ENCODE data around the gene TACR1.
A peak's percentile ranks its signal among the peaks of the same experiment; 100 is the strongest.
"Not testable (repeated sequence)": the region's sequence is repeated elsewhere in the genome, so short reads cannot be mapped to it uniquely, and the experiment has no call there.

TACR1 gene, protein sequence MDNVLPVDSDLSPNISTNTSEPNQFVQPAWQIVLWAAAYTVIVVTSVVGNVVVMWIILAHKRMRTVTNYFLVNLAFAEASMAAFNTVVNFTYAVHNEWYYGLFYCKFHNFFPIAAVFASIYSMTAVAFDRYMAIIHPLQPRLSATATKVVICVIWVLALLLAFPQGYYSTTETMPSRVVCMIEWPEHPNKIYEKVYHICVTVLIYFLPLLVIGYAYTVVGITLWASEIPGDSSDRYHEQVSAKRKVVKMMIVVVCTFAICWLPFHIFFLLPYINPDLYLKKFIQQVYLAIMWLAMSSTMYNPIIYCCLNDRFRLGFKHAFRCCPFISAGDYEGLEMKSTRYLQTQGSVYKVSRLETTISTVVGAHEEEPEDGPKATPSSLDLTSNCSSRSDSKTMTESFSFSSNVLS

DNA sequence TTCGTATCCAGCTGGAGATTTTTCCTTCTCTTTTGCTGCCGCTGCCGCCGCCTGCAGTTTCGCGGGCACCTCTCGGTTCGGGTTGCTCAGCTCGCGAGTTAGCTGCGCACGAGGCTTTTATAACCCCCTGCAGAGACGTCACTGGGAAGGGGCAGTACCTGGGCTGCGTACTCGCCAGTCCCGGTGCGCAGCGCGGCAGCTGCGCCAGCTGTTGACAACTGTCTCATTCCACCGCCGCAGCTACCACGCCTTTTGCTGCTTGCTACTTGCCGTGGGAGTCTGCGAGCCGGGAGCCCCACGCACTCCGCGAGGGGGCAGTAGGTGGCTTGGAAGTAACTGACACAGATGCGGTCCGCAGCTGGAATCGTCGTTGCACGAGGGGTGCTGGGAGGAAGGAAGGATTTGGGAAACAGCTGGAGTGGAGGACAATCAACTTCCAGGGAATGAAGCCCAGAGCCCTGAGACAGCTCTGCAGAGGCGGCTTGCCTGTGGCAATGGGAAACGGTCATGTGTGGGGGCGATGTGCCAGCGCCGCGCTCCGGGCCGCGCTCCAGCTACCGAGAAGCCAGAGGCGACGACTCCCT, at the start of gene TACR1:
TSS of gene TACR1 (minus strand) at position 93 of the 584 bp plus-strand sequence. CDS start 586 bp downstream, outside the sequence.
- peak; percentile 21 for DNase-seq (ENCODE audit: low spot score)

DNA sequence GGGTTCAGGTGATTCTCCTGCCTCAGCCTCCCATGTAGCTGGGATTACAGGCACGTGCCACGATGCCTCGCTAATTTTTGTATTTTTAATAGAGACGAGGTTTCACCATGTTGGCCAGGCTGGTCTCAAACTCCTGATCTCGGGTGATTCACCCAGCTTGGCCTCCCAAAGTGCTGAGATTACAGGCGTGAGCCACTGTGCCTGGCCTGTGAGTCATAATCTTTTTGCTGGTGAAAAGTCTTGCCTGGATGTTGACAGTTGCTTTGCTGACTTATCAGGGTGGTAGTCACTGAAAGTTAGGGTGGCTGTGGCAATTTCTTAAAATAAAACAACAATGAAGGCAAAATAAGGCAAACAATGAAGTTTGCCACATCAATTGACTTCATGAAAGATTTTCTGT, 49.3 kb upstream of the TACR1 start:
- DNase-seq (ENCODE audit: low spot score) = not testable (repeated sequence)

GRCh38 chr2:75246441-75247167, 47.3 kb upstream of the TACR1 start:
- DNase-seq (ENCODE audit: low spot score) = no peak

DNA sequence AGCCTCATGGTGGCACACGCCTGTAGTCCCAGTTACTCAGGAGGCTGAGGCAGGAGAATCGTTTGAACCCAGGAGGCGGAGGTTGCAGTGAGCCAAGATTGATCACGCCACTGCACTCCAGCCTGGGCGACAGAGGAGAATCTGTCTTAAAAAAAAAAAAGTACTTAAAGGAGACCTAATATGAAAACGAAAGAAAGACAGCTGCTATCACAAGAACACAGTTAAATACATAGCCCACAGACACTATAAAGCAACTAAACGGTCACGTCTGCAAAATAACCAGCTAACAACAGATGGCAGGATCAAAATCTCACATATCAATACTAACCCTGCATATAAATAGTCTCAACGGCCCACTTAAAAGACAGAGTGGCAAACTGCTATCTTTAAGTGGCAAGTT, 43.9 kb upstream of the TACR1 start:
- DNase-seq (ENCODE audit: low spot score) = no peak

- no peak for DNase-seq (ENCODE audit: low spot score)
Observed at GRCh38 chr2:75241696-75242095, 42.4 kb upstream of the TACR1 start.

DNA sequence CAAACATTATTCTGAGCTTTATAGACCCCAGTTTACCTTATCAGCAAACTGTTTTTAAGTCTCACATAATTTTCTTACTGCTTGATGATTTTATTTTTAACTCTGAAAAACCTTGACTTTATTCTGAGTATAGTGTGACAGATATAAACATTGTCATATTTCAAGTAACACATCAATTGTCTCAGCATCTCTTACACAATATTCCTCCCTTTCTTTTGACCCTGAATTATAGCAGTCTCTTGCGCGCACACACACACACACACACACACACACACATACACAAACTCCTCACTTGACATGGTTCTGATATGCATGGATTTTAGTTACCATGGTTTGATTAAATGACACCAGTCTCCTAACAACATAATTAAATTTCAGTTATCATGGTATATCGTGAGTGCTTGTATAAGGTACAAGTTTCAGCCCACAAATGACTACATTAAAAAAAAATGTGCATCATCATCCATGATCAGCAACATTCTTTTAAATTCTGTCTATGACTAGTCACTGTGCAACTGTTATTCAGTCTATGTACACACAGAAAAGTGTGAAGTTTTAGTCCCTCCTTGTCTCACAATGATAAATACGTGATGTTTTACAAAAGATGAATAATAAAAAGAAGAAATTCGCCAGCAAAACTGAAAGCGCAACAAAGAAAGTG, 39.5 kb upstream of the TACR1 start:
- no peak for DNase-seq (ENCODE audit: low spot score)

GRCh38 chr2:75237296-75237695, 38.0 kb upstream of the TACR1 start:
- no peak for DNase-seq (ENCODE audit: low spot score)

DNA sequence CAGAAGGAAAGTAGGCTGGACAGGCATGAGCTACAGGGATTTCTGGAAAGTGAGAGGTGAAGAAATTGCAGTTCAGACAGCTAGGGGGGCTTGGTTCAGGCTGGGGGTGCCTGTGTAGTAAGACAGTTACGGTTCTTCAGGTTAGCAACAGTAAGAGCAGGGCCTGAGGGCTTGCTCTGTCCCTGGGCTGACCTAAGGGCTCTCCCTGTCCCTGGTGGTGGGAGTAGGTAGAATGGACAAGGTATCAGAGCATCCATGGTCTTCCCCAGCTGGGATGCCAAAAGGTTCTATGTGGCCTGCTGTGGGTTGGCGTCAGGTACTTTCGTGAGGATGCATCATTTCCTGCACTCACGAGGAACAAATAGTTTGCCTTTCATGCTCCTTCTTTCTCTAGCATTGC, 34.6 kb upstream of the TACR1 start:
- no peak for DNase-seq (ENCODE audit: low spot score)

DNA sequence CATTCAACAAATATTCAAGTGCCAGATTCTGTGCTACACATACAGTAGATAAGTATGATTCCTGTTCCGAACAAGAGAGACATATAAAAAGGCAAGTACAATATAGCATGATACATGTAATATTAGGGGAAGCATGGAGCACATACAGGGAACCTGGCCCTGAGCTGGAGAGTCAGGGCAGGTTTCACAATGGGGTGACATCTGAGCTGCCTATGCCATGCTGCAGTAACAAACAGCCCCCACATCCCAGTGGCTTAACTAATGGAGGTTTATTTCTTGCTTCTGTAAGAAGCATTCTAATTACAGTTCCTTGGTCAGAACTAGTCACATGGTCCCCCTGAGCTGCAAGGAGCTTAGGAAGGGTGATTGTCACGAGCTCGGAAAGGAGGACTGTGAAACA, 27.3 kb upstream of the TACR1 start:
- DNase-seq (ENCODE audit: low spot score) = no peak

- no peak for DNase-seq (ENCODE audit: low spot score)
Observed at GRCh38 chr2:75226099-75226498, 26.8 kb upstream of the TACR1 start.

DNA sequence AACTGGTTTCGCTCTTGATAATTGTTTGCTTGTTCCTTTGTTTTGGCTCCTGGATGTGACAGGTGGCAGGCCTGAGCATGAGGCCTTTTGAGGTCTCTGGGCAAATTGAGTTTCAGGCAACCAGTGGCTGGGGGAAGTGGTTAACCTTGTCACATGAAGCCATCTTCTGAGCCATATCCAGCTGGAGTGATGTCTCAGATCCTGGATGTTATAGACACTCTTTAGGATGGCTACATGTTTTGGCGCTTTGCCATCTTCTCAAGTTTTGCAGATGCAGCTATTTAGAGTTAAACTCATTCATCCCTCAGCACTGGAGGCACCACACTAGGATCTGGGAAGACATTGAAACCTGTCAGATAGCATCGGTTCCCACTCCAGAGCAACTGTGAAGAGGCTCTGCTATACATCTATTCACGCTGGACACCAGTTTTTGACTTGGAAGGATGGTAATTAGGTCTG, 25.3 kb upstream of the TACR1 start:
- no peak for DNase-seq (ENCODE audit: low spot score)

DNA sequence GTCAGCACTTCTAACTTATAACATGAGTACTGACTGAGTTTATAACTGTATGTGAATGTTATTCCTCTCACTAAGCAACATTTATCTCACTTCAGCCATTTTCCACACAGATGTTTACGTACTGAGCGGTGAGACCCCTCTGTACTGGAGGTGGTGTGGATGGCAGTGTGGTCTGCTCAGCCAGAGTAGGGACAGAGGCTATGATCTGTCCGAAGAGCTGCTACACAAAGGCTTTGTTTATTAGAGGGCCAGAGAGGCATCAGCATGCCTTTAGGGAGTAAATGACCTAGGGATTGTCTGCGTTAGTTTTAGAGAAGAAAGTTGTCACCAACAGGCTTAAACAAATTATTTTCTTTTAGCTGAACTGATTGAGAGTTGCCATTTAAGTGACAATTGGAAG, 23.2 kb upstream of the TACR1 start:
- DNase-seq (ENCODE audit: low spot score) = no peak

GRCh38 chr2:75221862-75222261, 22.5 kb upstream of the TACR1 start:
- DNase-seq (ENCODE audit: low spot score) = no peak

DNA sequence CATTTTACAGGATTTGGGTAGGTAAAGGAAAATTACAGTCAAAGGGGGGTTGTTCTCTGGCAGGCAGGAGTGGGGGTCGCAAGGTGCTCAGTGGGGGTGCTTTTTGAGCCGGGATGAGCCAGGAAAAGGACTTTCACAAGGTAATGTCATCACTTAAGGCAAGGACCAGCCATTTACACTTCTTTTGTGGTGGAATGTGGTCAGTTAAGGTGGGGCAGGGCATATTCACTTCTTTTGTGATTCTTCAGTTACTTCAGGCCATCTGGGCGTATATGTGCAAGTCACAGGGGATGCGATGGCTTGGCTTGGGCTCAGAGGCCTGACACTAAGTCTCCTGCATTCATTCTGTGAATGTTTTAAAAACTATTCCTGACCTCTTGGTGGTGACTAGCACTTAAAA, 19.9 kb upstream of the TACR1 start:
- DNase-seq (ENCODE audit: low spot score) = not testable (repeated sequence)

GRCh38 chr2:75211266-75211770, 12.0 kb upstream of the TACR1 start:
- DNase-seq (ENCODE audit: low spot score) = no peak

DNA sequence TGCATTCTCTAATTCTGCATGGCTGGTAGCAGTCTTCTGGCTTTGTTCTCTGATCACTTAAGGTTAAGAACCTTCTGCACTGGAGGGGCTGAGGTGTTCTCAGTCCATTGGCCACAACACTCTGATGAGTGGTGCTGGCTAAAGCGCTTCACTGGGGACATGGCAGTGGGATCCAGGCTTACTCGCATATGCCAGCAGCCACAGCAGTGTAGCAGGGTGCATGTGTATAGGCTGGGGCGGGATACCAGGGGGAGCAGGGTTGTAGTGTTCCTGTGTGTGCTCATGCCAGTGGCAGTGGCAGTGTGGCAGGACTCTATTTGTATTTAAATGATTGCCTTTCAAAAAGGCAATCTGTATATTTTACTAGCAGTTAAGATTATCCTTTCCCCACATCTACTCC, 11.1 kb upstream of the TACR1 start:
- no peak for DNase-seq (ENCODE audit: low spot score)

DNA sequence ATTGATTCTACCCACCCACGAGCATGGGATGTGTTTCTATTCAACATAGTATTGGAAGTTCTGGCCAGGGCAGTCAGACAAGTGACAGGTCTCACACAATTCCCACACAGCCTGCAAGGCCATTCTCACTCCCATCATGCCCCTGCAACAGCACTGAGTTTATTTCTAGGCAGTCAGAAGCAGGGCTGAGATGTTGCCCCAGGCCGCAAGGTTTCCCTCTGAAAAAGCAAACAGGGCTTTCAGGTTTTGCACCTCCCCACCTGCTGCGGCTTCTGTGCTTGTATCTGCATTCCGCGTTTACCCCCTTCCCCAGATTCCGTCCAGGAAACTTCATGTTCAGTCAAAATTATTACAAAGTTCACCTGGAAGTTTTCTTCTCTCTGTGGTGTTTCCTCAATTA, 9.4 kb upstream of the TACR1 start:
- no peak for DNase-seq (ENCODE audit: low spot score)

DNA sequence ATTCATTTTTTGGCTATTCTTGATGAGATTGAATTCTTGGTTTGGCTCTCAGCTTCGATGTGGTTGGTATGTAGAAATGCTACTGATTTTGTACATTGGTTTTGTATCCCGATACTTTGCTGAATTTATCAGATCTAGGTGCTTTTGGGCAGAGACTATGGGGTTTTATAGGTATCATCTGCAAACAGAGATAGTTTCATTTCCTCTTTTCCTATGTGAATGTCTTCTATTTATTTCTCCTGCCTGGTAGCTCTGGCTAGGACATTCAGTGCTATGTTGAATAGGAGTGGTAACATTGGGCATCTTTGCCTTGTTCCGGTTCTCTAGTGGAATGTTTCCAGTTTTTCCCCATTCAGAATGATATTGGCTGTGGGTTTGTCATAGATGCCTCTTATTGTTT, 5.5 kb upstream of the TACR1 start:
- no peak for DNase-seq (ENCODE audit: low spot score)

DNA sequence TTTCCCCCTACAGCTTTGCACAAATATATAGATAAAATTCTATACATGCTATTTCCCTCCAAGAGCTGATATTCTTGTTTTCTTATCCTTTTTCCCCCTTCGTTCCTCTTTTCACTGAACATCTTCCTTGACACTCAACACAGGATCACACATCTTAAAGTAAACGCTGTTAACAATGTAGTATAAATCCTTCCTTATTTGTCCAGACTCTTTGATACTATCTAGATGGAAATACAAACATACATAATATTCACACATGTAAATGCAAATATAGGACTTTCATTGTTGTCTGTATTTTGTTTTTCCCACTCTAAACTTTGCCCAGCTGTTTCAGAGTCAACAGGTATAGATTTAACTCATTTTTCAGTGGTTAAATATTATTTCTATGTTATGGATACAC, 3.0 kb upstream of the TACR1 start:
- no peak for DNase-seq (ENCODE audit: low spot score)

GRCh38 chr2:75200140-75201096, 1.1 kb upstream of the TACR1 start:
- DNase-seq (ENCODE audit: low spot score) = peak; percentile 13

GRCh38 chr2:75195076-75195691, 4.1 kb downstream of the TACR1 start:
- no peak for DNase-seq (ENCODE audit: low spot score)
